ENCODE data around the gene MYH15.
"Not testable (repeated sequence)": the region's sequence is repeated elsewhere in the genome, so short reads cannot be mapped to it uniquely, and the experiment has no call there.

MYH15 gene

GRCh38 chr3:108391917-108392593, 118.3 kb downstream of the MYH15 start:
- DNase-seq (ENCODE audit: extremely low spot score): no peak
- POLR2A ChIA-PET: no interaction called here
- TF ChIP-seq FOXK2 (IDR thresholded peaks at IDR 0.05) (no peak), CTBP1 (IDR thresholded peaks at IDR 0.05; ENCODE audit: borderline replicate concordance) (no peak), HDGF (IDR thresholded peaks at IDR 0.05; ENCODE audit: borderline replicate concordance) (no peak)
- CTCF ChIA-PET: no interaction called here

- POLR2A ChIA-PET: no interaction called here
- CTCF ChIA-PET: no interaction called here
- no peak for DNase-seq (ENCODE audit: extremely low spot score)
- TF ChIP-seq L3MBTL2 (conservative IDR thresholded peaks at IDR 0.05) (no peak), TARDBP (IDR thresholded peaks at IDR 0.05) (no peak)
These were observed 121.0 kb downstream of the MYH15 start for GRCh38 chr3:108389372-108389771.

DNA sequence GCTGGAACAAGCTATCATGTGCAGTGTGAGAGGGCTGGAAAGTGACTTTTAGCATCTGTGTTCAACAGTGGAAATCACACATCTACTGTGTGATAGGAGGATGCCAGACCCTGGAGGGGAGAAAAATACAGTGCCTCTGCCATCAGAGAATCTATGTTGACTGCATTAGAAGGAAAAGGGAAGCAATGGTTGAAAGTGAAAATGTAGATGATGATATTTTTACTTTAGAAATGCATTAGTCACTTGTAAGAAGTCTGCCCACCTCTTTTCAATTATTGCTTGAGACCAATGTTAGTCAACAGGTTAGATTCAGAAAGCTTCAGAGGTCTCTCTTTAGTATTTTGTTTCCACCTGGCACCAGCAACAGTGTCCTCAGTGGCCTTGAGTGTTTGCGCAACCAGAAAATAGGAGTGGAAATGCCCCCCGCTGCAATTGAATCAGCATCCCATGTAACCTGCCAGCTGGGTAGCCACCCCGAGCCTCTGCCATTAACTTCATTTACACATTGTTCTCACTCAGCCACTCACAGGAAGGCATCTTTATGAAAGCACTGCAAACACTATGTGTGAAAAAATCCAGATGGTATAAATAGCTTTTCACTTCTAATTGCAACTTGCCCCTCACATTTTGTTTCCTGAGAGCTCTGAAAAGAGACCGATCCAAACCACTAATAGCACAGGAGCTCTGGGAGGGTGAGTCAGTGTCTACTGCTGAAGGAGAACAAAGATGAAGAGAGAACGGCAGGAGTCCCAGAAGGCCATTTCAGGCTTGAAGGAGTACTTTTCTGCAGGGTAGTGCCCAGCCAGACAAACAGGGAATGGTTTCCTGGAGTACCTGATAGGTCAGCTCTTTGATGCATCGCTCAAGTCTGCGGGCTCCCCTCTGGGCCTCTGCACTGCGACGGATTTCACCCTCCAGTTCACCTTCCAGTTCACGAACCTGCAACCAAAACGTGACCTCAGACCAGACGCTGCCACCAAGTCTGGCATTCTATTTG, 122.0 kb downstream of the MYH15 start:
- ChIA-PET POLR2A (no interaction called here), CTCF (no interaction called here)
- no peak for DNase-seq (ENCODE audit: extremely low spot score)

DNA sequence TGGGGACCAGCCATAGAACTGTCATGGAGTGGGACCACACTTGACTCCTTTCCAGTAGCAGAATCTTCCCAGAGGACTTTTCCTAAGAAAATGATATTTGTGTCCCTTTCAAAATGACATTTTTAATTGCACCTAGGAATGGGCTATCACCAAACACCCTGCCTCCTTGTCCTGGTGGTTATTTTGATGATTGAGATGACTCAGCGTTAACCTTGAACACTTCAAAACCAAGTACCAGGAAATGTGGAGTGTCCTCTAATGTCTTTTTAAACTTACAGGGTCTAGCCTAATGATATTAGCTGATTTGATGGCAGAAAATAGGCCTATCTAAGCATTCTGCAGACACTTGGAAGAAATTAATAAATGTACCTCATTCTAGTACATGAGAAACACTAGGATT, 123.3 kb downstream of the MYH15 start:
- ChIA-PET POLR2A (no interaction called here), CTCF (no interaction called here)

More for the DNA sequence above, 122.0 kb downstream of the MYH15 start:
- TF ChIP-seq FOXA1 (IDR thresholded peaks at IDR 0.05): no peak
- no peak for TF ChIP-seq CTBP1 (IDR thresholded peaks at IDR 0.05; ENCODE audit: borderline replicate concordance)

DNA sequence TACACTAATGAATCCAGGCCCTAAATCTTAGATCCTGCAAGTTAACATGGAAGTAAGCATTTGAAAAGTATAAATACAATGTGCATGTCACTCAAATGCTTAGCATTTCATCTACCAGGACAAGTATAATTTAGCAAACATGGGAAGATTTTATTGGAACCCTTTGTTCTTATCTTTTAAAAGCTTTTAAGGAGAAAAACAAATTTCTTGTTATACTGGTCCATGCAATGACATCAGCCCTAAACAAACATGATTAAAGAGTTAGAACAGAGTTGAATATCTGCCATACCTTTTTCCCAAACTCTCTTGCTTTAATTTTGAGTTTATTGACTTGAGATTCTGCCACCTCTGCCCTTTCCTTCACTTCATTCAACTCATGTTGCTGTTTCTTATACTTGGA, 127.1 kb downstream of the MYH15 start:
- POLR2A ChIA-PET: no interaction called here
- TF ChIP-seq NFRKB (IDR thresholded peaks at IDR 0.05): no peak
- TF ChIP-seq FOXM1 (IDR thresholded peaks at IDR 0.05; ENCODE audit: borderline replicate concordance): no peak
- TF ChIP-seq SP1 (IDR thresholded peaks at IDR 0.05): no peak
- TF ChIP-seq LEF1 (IDR thresholded peaks at IDR 0.05; ENCODE audit: borderline replicate concordance): no peak
- CTCF ChIA-PET: no interaction called here
- DNase-seq (ENCODE audit: extremely low spot score): no peak

More for the DNA sequence above, 123.3 kb downstream of the MYH15 start:
- TF ChIP-seq BHLHE40 (IDR thresholded peaks at IDR 0.05; ENCODE audit: borderline replicate concordance) (no peak), NFRKB (IDR thresholded peaks at IDR 0.05) (no peak), PKNOX1 (IDR thresholded peaks at IDR 0.05) (no peak), SP1 (IDR thresholded peaks at IDR 0.05) (no peak), ELF4 (IDR thresholded peaks at IDR 0.05) (no peak), FOXK2 (IDR thresholded peaks at IDR 0.05) (no peak), ARNT (IDR thresholded peaks at IDR 0.05) (no peak), FOXA1 (IDR thresholded peaks at IDR 0.05) (no peak), TARDBP (IDR thresholded peaks at IDR 0.05) (no peak), L3MBTL2 (conservative IDR thresholded peaks at IDR 0.05) (no peak), LEF1 (IDR thresholded peaks at IDR 0.05; ENCODE audit: borderline replicate concordance) (no peak), HDGF (IDR thresholded peaks at IDR 0.05; ENCODE audit: borderline replicate concordance) (no peak), ZNF384 (IDR thresholded peaks at IDR 0.05) (no peak), FOXM1 (IDR thresholded peaks at IDR 0.05; ENCODE audit: borderline replicate concordance) (no peak), CTBP1 (IDR thresholded peaks at IDR 0.05; ENCODE audit: borderline replicate concordance) (no peak), SUZ12 (IDR thresholded peaks at IDR 0.05) (no peak)
- no peak for DNase-seq (ENCODE audit: extremely low spot score)

GRCh38 chr3:108381529-108382140, 128.8 kb downstream of the MYH15 start:
- CTCF ChIA-PET: no interaction called here
- DNase-seq (ENCODE audit: extremely low spot score): no peak
- TF ChIP-seq LEF1 (IDR thresholded peaks at IDR 0.05; ENCODE audit: borderline replicate concordance) (no peak), ARNT (IDR thresholded peaks at IDR 0.05) (no peak), HDGF (IDR thresholded peaks at IDR 0.05; ENCODE audit: borderline replicate concordance) (no peak)
- POLR2A ChIA-PET: no interaction called here

DNA sequence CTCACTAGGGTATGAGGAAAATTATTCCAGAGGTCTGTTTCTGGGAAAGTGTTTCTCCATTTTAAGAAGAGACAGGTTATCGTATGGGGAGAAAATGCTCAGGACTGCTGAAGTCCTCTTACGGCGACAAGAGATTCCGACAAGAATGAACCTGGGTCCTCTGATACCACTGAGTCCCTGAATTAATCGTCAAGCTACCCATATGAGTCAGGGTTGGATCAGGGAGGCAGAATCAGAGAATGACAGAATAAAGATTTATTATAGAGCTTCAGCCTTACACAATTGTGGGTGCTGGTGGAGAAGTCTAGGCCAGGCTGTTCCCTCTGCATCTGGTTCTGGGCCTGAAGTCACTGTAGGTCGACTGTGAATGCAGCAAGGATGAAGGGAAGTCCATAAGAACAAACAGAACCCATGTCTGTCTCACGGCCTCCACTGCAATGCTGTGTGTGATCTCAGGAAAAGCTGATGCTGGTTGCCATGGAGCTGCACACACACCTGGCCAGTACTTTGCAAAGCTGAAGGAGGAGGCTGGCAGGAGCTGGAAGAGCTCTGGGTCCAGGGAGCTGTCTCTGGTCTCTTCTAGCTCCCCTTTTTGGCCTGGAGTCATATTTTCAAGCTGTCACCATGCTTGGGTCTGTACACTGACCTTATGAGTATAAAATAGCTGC, 130.1 kb downstream of the MYH15 start:
- CTCF ChIA-PET: no interaction called here
- no peak for DNase-seq (ENCODE audit: extremely low spot score)
- POLR2A ChIA-PET: no interaction called here
- TF ChIP-seq FOXA1 (IDR thresholded peaks at IDR 0.05): no peak
- no peak for TF ChIP-seq LEF1 (IDR thresholded peaks at IDR 0.05; ENCODE audit: borderline replicate concordance)
- no peak for TF ChIP-seq ZNF384 (IDR thresholded peaks at IDR 0.05)
- no peak for TF ChIP-seq SUZ12 (IDR thresholded peaks at IDR 0.05)
- no peak for TF ChIP-seq FOXK2 (IDR thresholded peaks at IDR 0.05)
- TF ChIP-seq HDGF (IDR thresholded peaks at IDR 0.05; ENCODE audit: borderline replicate concordance): no peak
- no peak for TF ChIP-seq PKNOX1 (IDR thresholded peaks at IDR 0.05)
- TF ChIP-seq ELF4 (IDR thresholded peaks at IDR 0.05): no peak
- TF ChIP-seq SP1 (IDR thresholded peaks at IDR 0.05): no peak
- no peak for TF ChIP-seq L3MBTL2 (conservative IDR thresholded peaks at IDR 0.05)
- no peak for TF ChIP-seq FOXM1 (IDR thresholded peaks at IDR 0.05; ENCODE audit: borderline replicate concordance)
- TF ChIP-seq BHLHE40 (IDR thresholded peaks at IDR 0.05; ENCODE audit: borderline replicate concordance): no peak
- TF ChIP-seq CTBP1 (IDR thresholded peaks at IDR 0.05; ENCODE audit: borderline replicate concordance): no peak
- TF ChIP-seq NFRKB (IDR thresholded peaks at IDR 0.05): no peak
- TF ChIP-seq ARNT (IDR thresholded peaks at IDR 0.05): no peak
- TF ChIP-seq TARDBP (IDR thresholded peaks at IDR 0.05): no peak

DNA sequence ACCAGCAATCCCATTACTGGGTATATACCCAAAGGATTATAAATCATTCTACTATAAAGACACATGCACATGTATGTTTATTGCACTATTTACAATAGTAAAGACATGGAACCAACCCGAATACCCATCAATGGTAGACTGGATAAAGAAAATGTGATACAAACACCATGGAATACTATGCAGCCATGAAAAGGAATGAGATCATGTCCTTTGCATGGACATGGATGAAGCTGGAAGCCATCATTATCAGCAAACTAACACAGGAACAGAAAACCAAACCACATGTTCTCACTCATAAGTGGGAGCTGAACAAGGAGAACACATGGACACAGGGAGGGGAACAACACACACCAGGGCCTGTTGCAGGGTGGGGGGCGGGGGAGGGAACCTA, 131.4 kb downstream of the MYH15 start:
- POLR2A ChIA-PET; CTCF ChIA-PET; DNase-seq (ENCODE audit: extremely low spot score): not testable (repeated sequence)
